Peyer's patch (tissue), 4 donors: ENCODE measurements around the gene UBAC2.

ENCODE experiments used
- POLR2A ChIP-seq, 2 donors: fragments of 450-650 bp; IDR thresholded peaks; one replicate each; pipeline ENCODE4 v1.5.1; 2017; ENCODE audit warnings: antibody characterized with exemption in 2 of 2, mild to moderate bottlenecking in 2 of 2, moderate library complexity in 2 of 2
- TF ChIP-seq, protein P1 (sequence below), 6 experiments: fragments of 450-650 bp in 4 of 6; fragments of 200-600 bp in 2 of 6; sonication (generic) in 1 of 6; IDR thresholded peaks; one replicate each; pipeline ENCODE4 v1.5.1; 2017 to 2019; ENCODE audit warnings: antibody characterized with exemption in 6 of 6, mild to moderate bottlenecking in 3 of 6, moderate library complexity in 1 of 6

DNA sequence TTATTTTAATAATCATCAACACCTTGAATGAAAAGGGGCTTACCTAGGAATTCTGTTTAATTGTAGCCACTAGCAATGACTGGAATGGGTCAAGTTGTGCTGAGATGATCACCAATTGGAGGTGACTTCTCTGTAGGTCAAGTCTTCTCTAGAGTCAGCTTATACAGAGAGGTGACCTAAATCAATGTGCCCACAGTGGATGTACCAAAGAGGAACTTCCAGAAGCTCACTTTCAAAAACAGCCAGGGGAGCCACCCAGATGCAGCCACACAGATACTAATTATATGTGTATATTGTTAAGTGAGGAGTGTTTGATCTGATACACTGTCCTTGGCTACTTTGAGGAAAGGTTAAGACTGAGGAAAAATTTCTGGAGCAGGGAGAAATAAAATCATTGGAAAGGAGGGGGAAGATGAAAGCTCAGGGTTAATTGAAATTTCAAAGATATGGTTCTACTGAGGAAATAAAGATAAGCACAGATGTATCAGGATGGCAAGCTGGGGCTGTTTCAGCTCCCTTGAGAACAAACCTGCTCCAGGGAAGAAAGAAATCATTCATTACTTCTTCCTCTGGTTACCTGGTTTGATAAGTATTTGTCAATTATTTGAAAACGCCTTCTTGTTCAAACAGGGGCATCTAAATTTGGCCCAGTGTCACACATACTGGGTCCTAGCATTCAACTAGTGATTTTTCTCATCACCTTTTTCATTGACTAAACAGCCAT, 101.4 kb downstream of the UBAC2 start:
- TF ChIP-seq, protein P1, sequence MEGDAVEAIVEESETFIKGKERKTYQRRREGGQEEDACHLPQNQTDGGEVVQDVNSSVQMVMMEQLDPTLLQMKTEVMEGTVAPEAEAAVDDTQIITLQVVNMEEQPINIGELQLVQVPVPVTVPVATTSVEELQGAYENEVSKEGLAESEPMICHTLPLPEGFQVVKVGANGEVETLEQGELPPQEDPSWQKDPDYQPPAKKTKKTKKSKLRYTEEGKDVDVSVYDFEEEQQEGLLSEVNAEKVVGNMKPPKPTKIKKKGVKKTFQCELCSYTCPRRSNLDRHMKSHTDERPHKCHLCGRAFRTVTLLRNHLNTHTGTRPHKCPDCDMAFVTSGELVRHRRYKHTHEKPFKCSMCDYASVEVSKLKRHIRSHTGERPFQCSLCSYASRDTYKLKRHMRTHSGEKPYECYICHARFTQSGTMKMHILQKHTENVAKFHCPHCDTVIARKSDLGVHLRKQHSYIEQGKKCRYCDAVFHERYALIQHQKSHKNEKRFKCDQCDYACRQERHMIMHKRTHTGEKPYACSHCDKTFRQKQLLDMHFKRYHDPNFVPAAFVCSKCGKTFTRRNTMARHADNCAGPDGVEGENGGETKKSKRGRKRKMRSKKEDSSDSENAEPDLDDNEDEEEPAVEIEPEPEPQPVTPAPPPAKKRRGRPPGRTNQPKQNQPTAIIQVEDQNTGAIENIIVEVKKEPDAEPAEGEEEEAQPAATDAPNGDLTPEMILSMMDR (IDR thresholded peaks at IDR 0.05), result no peak
- no peak for TF ChIP-seq POLR2A (IDR thresholded peaks at IDR 0.05)
